GM23338 (cell line): Measurements from ENCODE around the gene FKBP8. TPM values are rescaled to one million over a fixed set of nuclear protein-coding genes. Genes with fewer than 3 reads are reported as not detected.
A peak's percentile ranks its signal among the peaks of the same experiment; 100 is the strongest.

Source experiments
- ATAC-seq: fragments of 200-7000 bp; cut with Tn5 transposase; 3 replicates; pipeline ENCODE4 v1.9.1; 2020
- DNase-seq: peaks from one replicate; pipeline ENCODE4 v3.0.0-alpha.2; 2015; ENCODE audit warnings: low spot score
- H2AFZ ChIP-seq: fragments of 200-600 bp; sonication (generic); 2 replicates; pipeline ENCODE4 v1.8.0; 2016; ENCODE audit warnings: antibody characterized with exemption, mild to moderate bottlenecking, moderate library complexity
- H3F3A ChIP-seq: fragments of 200-600 bp; sonication (generic); replicated peaks from 2 replicates; pipeline ENCODE4 v1.8.0; 2017; ENCODE audit warnings: antibody characterized with exemption, mixed run types, low read depth
- H3K27ac ChIP-seq: fragments of 200-600 bp; sonication (generic); 2 replicates; pipeline ENCODE4 v1.6.1; 2016; ENCODE audit warnings: low read depth
- H3K27me3 ChIP-seq: fragments of 200-600 bp; sonication (generic); 2 replicates; pipeline ENCODE4 v1.8.0; 2016; ENCODE audit warnings: mild to moderate bottlenecking, mixed run types, moderate library complexity; ENCODE audit not compliant: insufficient read depth
- H3K36me3 ChIP-seq: fragments of 200-600 bp; sonication (generic); 2 replicates; pipeline ENCODE4 v1.8.0; 2016; ENCODE audit warnings: mild to moderate bottlenecking; ENCODE audit not compliant: insufficient read depth
- H3K4me1 ChIP-seq: fragments of 200-600 bp; sonication (generic); 2 replicates; pipeline ENCODE4 v1.8.0; 2016; ENCODE audit warnings: mild to moderate bottlenecking, moderate library complexity; ENCODE audit not compliant: insufficient read depth
- H3K4me2 ChIP-seq: fragments of 200-600 bp; sonication (generic); 2 replicates; pipeline ENCODE4 v1.7.1; 2017; ENCODE audit warnings: mixed run types
- H3K4me3 ChIP-seq: fragments of 200-600 bp; sonication (generic); 2 replicates; pipeline ENCODE4 v1.6.1; 2016; ENCODE audit warnings: mixed run types
- H3K79me2 ChIP-seq: fragments of 200-600 bp; sonication (generic); replicated peaks from 2 replicates; pipeline ENCODE4 v1.8.0; 2017; ENCODE audit warnings: mild to moderate bottlenecking; ENCODE audit not compliant: insufficient read depth
- H3K9me2 ChIP-seq: fragments of 200-600 bp; sonication (generic); 2 replicates; pipeline ENCODE4 v1.8.0; 2017; ENCODE audit not compliant: insufficient read depth
- H4K20me1 ChIP-seq: fragments of 200-600 bp; sonication (generic); replicated peaks from 2 replicates; pipeline ENCODE4 v1.8.0; 2017; ENCODE audit warnings: mild to moderate bottlenecking; ENCODE audit not compliant: insufficient read depth
- H3K27ac Mint-ChIP-seq: 2 replicates; pipeline ENCODE4 v1.8.0; 2020; ENCODE audit warnings: inconsistent platforms, mild to moderate bottlenecking, moderate library complexity, mixed read lengths
- H3K27me3 Mint-ChIP-seq: 3 replicates; pipeline ENCODE4 v1.8.0; 2022; ENCODE audit warnings: low read depth, mild to moderate bottlenecking, moderate library complexity, mixed read lengths, inconsistent platforms; ENCODE audit not compliant: insufficient read depth, poor library complexity
- H3K36me3 Mint-ChIP-seq: 3 replicates; pipeline ENCODE4 v1.8.0; 2021; ENCODE audit warnings: low read depth, mild to moderate bottlenecking, inconsistent platforms, moderate library complexity, mixed read lengths
- H3K4me1 Mint-ChIP-seq: 3 replicates; pipeline ENCODE4 v1.8.0; 2020; ENCODE audit warnings: mild to moderate bottlenecking, inconsistent platforms, mixed read lengths
- H3K4me3 Mint-ChIP-seq: 3 replicates; pipeline ENCODE4 v1.8.0; 2021; ENCODE audit warnings: moderate library complexity, mild to moderate bottlenecking, inconsistent platforms, mixed read lengths
- H3K9me3 Mint-ChIP-seq: 3 replicates; pipeline ENCODE4 v1.8.0; 2020; ENCODE audit warnings: moderate library complexity, mild to moderate bottlenecking, inconsistent platforms, mixed read lengths
- CREB1 ChIP-seq: fragments of 250-450 bp; sonication (Bioruptor Pico); IDR thresholded peaks from 2 replicates; pipeline ENCODE4 v1.5.0; 2020; ENCODE audit warnings: low read depth, mild to moderate bottlenecking, moderate library complexity
- CTCF ChIP-seq, 2 experiments: fragments of 200-600 bp in 1 of 2; sonication (generic) in 1 of 2; conservative IDR thresholded peaks; 2 replicates each; pipeline versions ENCODE4 v1.5.1 to v1.6.1; 2016 to 2017; ENCODE audit warnings: antibody characterized with exemption in 2 of 2, low read depth in 2 of 2, mild to moderate bottlenecking in 2 of 2, moderate library complexity in 1 of 2
- EZH2 ChIP-seq: fragments of 200-600 bp; sonication (generic); IDR thresholded peaks from one replicate; pipeline ENCODE4 v1.8.0; 2017; ENCODE audit warnings: antibody characterized with exemption, mild to moderate bottlenecking, low read depth; ENCODE audit not compliant: unreplicated experiment
- JUNB ChIP-seq: IDR thresholded peaks from one replicate; pipeline ENCODE4 v1.6.1; 2016; ENCODE audit warnings: antibody characterized with exemption; ENCODE audit not compliant: unreplicated experiment
- NANOG ChIP-seq: IDR thresholded peaks from 2 replicates; pipeline ENCODE4 v1.6.1; 2016; ENCODE audit warnings: antibody characterized with exemption, borderline replicate concordance
- POLR2AphosphoS5 ChIP-seq: IDR thresholded peaks from 2 replicates; pipeline ENCODE4 v1.6.1; 2016; ENCODE audit warnings: antibody characterized with exemption, low read depth
- STAT1 ChIP-seq: IDR thresholded peaks from one replicate; pipeline ENCODE4 v1.6.1; 2016; ENCODE audit warnings: antibody characterized with exemption; ENCODE audit not compliant: unreplicated experiment
- ZNF114 ChIP-seq: fragments of 250-450 bp; sonication (Bioruptor Pico); IDR thresholded peaks from 2 replicates; pipeline ENCODE4 v1.5.0; 2020; ENCODE audit warnings: mild to moderate bottlenecking, moderate library complexity
- ZNF331 ChIP-seq: fragments of 250-450 bp; sonication (Bioruptor Pico); IDR thresholded peaks from 2 replicates; pipeline ENCODE4 v1.5.0; 2020; ENCODE audit warnings: low read depth, mild to moderate bottlenecking, moderate library complexity
- polyA plus RNA-seq: library from polyadenylated mRNA; unstranded; fragments of >200 nt; fragmentation: Nextera tagmentation; extraction: Ambion mirVana; gene quantifications from 2 replicates; pipeline ENCODE4 v1.2.1, GENCODE V29; 2016
- total RNA-seq: library from RNA; depleted of rRNA; stranded (reverse); fragments of >200 nt; shearing (Covaris generic); gene quantifications from 2 replicates; pipeline ENCODE4 v1.2.3, GENCODE V29; 2014
- TF ChIP-seq, protein P1 (sequence below): IDR thresholded peaks from one replicate; pipeline ENCODE4 v1.6.1; 2018; ENCODE audit warnings: antibody characterized with exemption; ENCODE audit not compliant: unreplicated experiment
- TF ChIP-seq, protein P2 (sequence below): IDR thresholded peaks from 2 replicates; pipeline ENCODE4 v1.6.1; 2016; ENCODE audit warnings: antibody characterized with exemption

The FKBP8 gene
- total and polyA plus RNA-seq, 2 experiments from 2014 or later = 158 to 367 TPM

- Histone ChIP-seq H3F3A (peaks cover 3% of the 10 kb centered on the region; the same call in 1 of the 2 replicates), H3K4me1 (peaks cover 3% of the 10 kb centered on the region; the same call in 1 of the 2 replicates), H3K27ac (no peak overlapping the region), H3K36me3 (no peaks in the 10 kb centered on the region), H3K9me2 (no peaks in the 10 kb centered on the region), H4K20me1 (peaks cover 38% of the 10 kb centered on the region), H3K4me2 (no peak overlapping the region), H2AFZ (no peak overlapping the region), H3K79me2 (peaks cover 99% of the 10 kb centered on the region), H3K4me3 (no peak overlapping the region), H3K27me3 (no peaks in the 10 kb centered on the region)
- no peaks in the 10 kb centered on the region for H3K9me3 Mint-ChIP-seq
- H3K36me3 Mint-ChIP-seq = no peaks in the 10 kb centered on the region
- DNase-seq (no peak), ATAC-seq (peak; percentile 22)
- no peak overlapping the region for H3K27ac Mint-ChIP-seq
- peaks cover 16% of the 10 kb centered on the region for H3K4me1 Mint-ChIP-seq
- TF ChIP-seq STAT1 (no peak), EZH2 (no peak), CTCF (conservative IDR thresholded peaks at IDR 0.05; ENCODE audit: low read depth in 2 of 2) (no peak), JUNB (no peak)
- no peak overlapping the region for H3K4me3 Mint-ChIP-seq
- peaks cover 13% of the 10 kb centered on the region for H3K27me3 Mint-ChIP-seq
These were observed 28.3 kb downstream of the FKBP8 start for GRCh38 chr19:18514800-18515682.

DNA sequence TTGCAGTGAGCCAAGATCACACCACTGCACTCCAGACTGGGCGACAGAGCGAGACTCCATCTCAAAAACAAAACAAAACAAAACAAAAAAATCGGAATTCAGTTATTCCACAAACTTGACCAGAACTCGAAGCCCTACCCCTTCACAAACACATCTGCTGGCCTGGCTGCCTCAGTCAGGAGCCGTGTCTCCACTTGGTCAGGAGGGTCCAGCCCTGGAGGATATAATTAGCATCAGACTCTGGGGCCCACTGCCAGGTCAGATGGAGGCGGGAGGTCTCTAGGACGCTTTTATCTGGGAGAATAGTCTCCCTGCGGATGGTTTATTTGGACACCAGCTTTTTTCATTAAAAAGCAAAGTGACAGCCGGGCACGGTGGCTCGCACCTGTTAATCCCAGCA, 29.5 kb downstream of the FKBP8 start:
- H3K27me3 ChIP-seq = no peaks in the 10 kb centered on the region
- H3K4me1 Mint-ChIP-seq = peaks cover 13% of the 10 kb centered on the region
- no peaks in the 10 kb centered on the region; the same call in 1 of the 2 replicates for H3K4me1 ChIP-seq
- H3K36me3 Mint-ChIP-seq = no peaks in the 10 kb centered on the region
- H3K36me3 ChIP-seq = no peaks in the 10 kb centered on the region
- no peak overlapping the region for H3K27ac ChIP-seq
- no peak overlapping the region for H2AFZ ChIP-seq
- H3K27ac Mint-ChIP-seq = no peak overlapping the region
- H3K79me2 ChIP-seq = peaks cover 95% of the 10 kb centered on the region
- no peaks in the 10 kb centered on the region for H3F3A ChIP-seq
- no peaks in the 10 kb centered on the region for H3K9me2 ChIP-seq
- no peak overlapping the region for H3K4me3 ChIP-seq
- no peak overlapping the region for H3K4me3 Mint-ChIP-seq
- H3K27me3 Mint-ChIP-seq = peaks cover 10% of the 10 kb centered on the region
- peaks cover 26% of the 10 kb centered on the region for H4K20me1 ChIP-seq
- H3K4me2 ChIP-seq = no peak overlapping the region
- DNase-seq (no peak), ATAC-seq (no peak)
- no peaks in the 10 kb centered on the region for H3K9me3 Mint-ChIP-seq
- no peak for TF ChIP-seq NANOG
- TF ChIP-seq CREB1 (CRISPR knock-in tag) = no peak
- no peak for TF ChIP-seq ZNF114 (CRISPR knock-in tag)
- TF ChIP-seq, protein P1, sequence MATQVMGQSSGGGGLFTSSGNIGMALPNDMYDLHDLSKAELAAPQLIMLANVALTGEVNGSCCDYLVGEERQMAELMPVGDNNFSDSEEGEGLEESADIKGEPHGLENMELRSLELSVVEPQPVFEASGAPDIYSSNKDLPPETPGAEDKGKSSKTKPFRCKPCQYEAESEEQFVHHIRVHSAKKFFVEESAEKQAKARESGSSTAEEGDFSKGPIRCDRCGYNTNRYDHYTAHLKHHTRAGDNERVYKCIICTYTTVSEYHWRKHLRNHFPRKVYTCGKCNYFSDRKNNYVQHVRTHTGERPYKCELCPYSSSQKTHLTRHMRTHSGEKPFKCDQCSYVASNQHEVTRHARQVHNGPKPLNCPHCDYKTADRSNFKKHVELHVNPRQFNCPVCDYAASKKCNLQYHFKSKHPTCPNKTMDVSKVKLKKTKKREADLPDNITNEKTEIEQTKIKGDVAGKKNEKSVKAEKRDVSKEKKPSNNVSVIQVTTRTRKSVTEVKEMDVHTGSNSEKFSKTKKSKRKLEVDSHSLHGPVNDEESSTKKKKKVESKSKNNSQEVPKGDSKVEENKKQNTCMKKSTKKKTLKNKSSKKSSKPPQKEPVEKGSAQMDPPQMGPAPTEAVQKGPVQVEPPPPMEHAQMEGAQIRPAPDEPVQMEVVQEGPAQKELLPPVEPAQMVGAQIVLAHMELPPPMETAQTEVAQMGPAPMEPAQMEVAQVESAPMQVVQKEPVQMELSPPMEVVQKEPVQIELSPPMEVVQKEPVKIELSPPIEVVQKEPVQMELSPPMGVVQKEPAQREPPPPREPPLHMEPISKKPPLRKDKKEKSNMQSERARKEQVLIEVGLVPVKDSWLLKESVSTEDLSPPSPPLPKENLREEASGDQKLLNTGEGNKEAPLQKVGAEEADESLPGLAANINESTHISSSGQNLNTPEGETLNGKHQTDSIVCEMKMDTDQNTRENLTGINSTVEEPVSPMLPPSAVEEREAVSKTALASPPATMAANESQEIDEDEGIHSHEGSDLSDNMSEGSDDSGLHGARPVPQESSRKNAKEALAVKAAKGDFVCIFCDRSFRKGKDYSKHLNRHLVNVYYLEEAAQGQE = no peak
- no peak for TF ChIP-seq ZNF331
- TF ChIP-seq STAT1 = no peak
- TF ChIP-seq, protein P2, sequence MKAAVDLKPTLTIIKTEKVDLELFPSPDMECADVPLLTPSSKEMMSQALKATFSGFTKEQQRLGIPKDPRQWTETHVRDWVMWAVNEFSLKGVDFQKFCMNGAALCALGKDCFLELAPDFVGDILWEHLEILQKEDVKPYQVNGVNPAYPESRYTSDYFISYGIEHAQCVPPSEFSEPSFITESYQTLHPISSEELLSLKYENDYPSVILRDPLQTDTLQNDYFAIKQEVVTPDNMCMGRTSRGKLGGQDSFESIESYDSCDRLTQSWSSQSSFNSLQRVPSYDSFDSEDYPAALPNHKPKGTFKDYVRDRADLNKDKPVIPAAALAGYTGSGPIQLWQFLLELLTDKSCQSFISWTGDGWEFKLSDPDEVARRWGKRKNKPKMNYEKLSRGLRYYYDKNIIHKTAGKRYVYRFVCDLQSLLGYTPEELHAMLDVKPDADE = no peak
- TF ChIP-seq EZH2 = no peak
- TF ChIP-seq POLR2AphosphoS5 = no peak
